ENCODE data around the gene TRAPPC1. TPM values are rescaled to one million over a fixed set of nuclear protein-coding genes. Genes with fewer than 3 reads are reported as not detected.
A peak's percentile ranks its signal among the peaks of the same experiment; 100 is the strongest.

The TRAPPC1 gene
- total and polyA plus RNA-seq, 2 of the 8 experiments (the other 6 are each of a cell fraction or from before 2014, with no cell fraction given): 114 to 170 TPM

- TF ChIP-seq ATF2 (IDR thresholded peaks at IDR 0.05; ENCODE audit: low read length) (no peak), EZH2 (IDR thresholded peaks at IDR 0.05; ENCODE audit: low read depth, low read length, severe bottlenecking) (peak; percentile 28), SIN3A (conservative IDR thresholded peaks at IDR 0.05 in 1 of 2, IDR thresholded peaks at IDR 0.05 in 1 of 2; ENCODE audit: low read depth in 1 of 2, low read length in 2 of 2) (peak in 1 of 2 experiments; percentile 53; a peak in 1 of 4 replicates), FOSL1 (IDR thresholded peaks at IDR 0.05; ENCODE audit: insufficient read depth, low read depth, low read length) (no peak), SIX5 (IDR thresholded peaks at IDR 0.05; ENCODE audit: low read depth, low read length) (no peak), GTF2F1 (IDR thresholded peaks at IDR 0.05; ENCODE audit: borderline replicate concordance, low read depth, low read length) (no peak), RFX5 (IDR thresholded peaks at IDR 0.05; ENCODE audit: borderline replicate concordance, low read depth, low read length) (no peak), BRCA1 (IDR thresholded peaks at IDR 0.05; ENCODE audit: low read depth, low read length) (no peak), KDM5A (IDR thresholded peaks at IDR 0.05; ENCODE audit: low read length) (no peak), TAF7 (optimal IDR thresholded peaks at IDR 0.05; ENCODE audit: borderline replicate concordance, low read depth, low read length) (no peak), KDM1A (IDR thresholded peaks at IDR 0.05; ENCODE audit: borderline replicate concordance, low read length) (no peak), SP1 (IDR thresholded peaks at IDR 0.05; ENCODE audit: low read depth, low read length) (peak; percentile 68), SUZ12 (IDR thresholded peaks at IDR 0.05; ENCODE audit: low read length) (no peak), CREB1 (IDR thresholded peaks at IDR 0.05) (peak; percentile 68), HDAC6 (IDR thresholded peaks at IDR 0.05; ENCODE audit: low read depth, low read length) (no peak), CTCF (IDR thresholded peaks at IDR 0.05; ENCODE audit: control extremely low read depth in 1 of 3, insufficient read depth in 1 of 3, low read depth in 1 of 3, low read length in 3 of 3) (no peak), HDAC2 (IDR thresholded peaks at IDR 0.05; ENCODE audit: borderline replicate concordance in 1 of 2, low read depth in 2 of 2, low read length in 2 of 2) (no peak), ASH2L (IDR thresholded peaks at IDR 0.05; ENCODE audit: low read length) (peak; percentile 52), POLR2AphosphoS5 (IDR thresholded peaks at IDR 0.05; ENCODE audit: low read depth, low read length) (no peak; the same call in 1 of the 2 replicates), NRF1 (IDR thresholded peaks at IDR 0.05; ENCODE audit: low read depth, low read length) (no peak)
These were observed 8.7 kb downstream of the TRAPPC1 start (continued) for GRCh38 chr17:7922845-7923628.
